ENCODE measurements around the gene KCNJ5.

The KCNJ5 gene

GRCh38 chr11:128940603-128941002, 49.4 kb downstream of the KCNJ5 start:
- no peak for TF ChIP-seq EZH2phosphoT487 (conservative IDR thresholded peaks at IDR 0.05; ENCODE audit: low read length)
- no peak for TF ChIP-seq CTCF (IDR thresholded peaks at IDR 0.05; ENCODE audit: insufficient read depth, low read length, poor library complexity, severe bottlenecking)
- Histone ChIP-seq H3K27me3 (ENCODE audit: low read length) (no peaks in the 10 kb centered on the region), H3K9me3 (ENCODE audit: insufficient read depth, low read length) (no peaks in the 10 kb centered on the region), H3K4me2 (ENCODE audit: low read depth, low read length, poor library complexity, severe bottlenecking) (no peak overlapping the region), H3K79me2 (ENCODE audit: insufficient read depth, low read length) (no peaks in the 10 kb centered on the region), H3K36me3 (ENCODE audit: low read length) (no peaks in the 10 kb centered on the region), H3K4me3 (ENCODE audit: insufficient read depth, low read length, poor library complexity, severe bottlenecking) (no peak overlapping the region), H3K9me2 (replicated peaks; ENCODE audit: insufficient read depth, low read length) (no peaks in the 10 kb centered on the region), H4K20me1 (ENCODE audit: low read depth, low read length) (no peaks in the 10 kb centered on the region), H2AFZ (ENCODE audit: low read depth, low read length, severe bottlenecking) (no peak overlapping the region), H3K27ac (ENCODE audit: low read depth, low read length) (no peak overlapping the region), H3F3A (ENCODE audit: insufficient read depth) (no peaks in the 10 kb centered on the region), H3K9ac (ENCODE audit: low read length) (no peak overlapping the region)

- no peaks in the 10 kb centered on the region for H3K36me3 ChIP-seq (ENCODE audit: low read length)
- H3K27me3 ChIP-seq (ENCODE audit: low read length) = no peaks in the 10 kb centered on the region
- no peak overlapping the region for H3K4me2 ChIP-seq (ENCODE audit: low read depth, low read length, poor library complexity, severe bottlenecking)
- H4K20me1 ChIP-seq (ENCODE audit: low read depth, low read length) = no peaks in the 10 kb centered on the region
- H3K9me2 ChIP-seq (replicated peaks; ENCODE audit: insufficient read depth, low read length) = no peaks in the 10 kb centered on the region
- no peak overlapping the region for H3K27ac ChIP-seq (ENCODE audit: low read depth, low read length)
- H2AFZ ChIP-seq (ENCODE audit: low read depth, low read length, severe bottlenecking) = no peak overlapping the region
- H3K4me3 ChIP-seq (ENCODE audit: insufficient read depth, low read length, poor library complexity, severe bottlenecking) = no peak overlapping the region
- H3K9me3 ChIP-seq (ENCODE audit: insufficient read depth, low read length) = no peaks in the 10 kb centered on the region
- TF ChIP-seq CTCF (IDR thresholded peaks at IDR 0.05; ENCODE audit: insufficient read depth, low read length, poor library complexity, severe bottlenecking) (no peak), EZH2phosphoT487 (conservative IDR thresholded peaks at IDR 0.05; ENCODE audit: low read length) (no peak)
- no peaks in the 10 kb centered on the region for H3F3A ChIP-seq (ENCODE audit: insufficient read depth)
- no peaks in the 10 kb centered on the region for H3K79me2 ChIP-seq (ENCODE audit: insufficient read depth, low read length)
- no peak overlapping the region for H3K9ac ChIP-seq (ENCODE audit: low read length)
Measured at GRCh38 chr11:128941110-128941509, 50.0 kb downstream of the KCNJ5 start.

GRCh38 chr11:128941573-128942271, 50.6 kb downstream of the KCNJ5 start:
- H3K9me2 ChIP-seq (replicated peaks; ENCODE audit: insufficient read depth, low read length) = no peaks in the 10 kb centered on the region
- H3K79me2 ChIP-seq (ENCODE audit: insufficient read depth, low read length) = no peaks in the 10 kb centered on the region
- no peak overlapping the region for H3K4me3 ChIP-seq (ENCODE audit: insufficient read depth, low read length, poor library complexity, severe bottlenecking)
- TF ChIP-seq CTCF (IDR thresholded peaks at IDR 0.05; ENCODE audit: insufficient read depth, low read length, poor library complexity, severe bottlenecking) (no peak), EZH2phosphoT487 (conservative IDR thresholded peaks at IDR 0.05; ENCODE audit: low read length) (no peak)
- no peak overlapping the region for H2AFZ ChIP-seq (ENCODE audit: low read depth, low read length, severe bottlenecking)
- H3K27ac ChIP-seq (ENCODE audit: low read depth, low read length) = no peak overlapping the region
- H3F3A ChIP-seq (ENCODE audit: insufficient read depth) = no peaks in the 10 kb centered on the region
- no peaks in the 10 kb centered on the region for H3K9me3 ChIP-seq (ENCODE audit: insufficient read depth, low read length)
- no peak overlapping the region for H3K9ac ChIP-seq (ENCODE audit: low read length)
- no peaks in the 10 kb centered on the region for H4K20me1 ChIP-seq (ENCODE audit: low read depth, low read length)
- no peaks in the 10 kb centered on the region for H3K27me3 ChIP-seq (ENCODE audit: low read length)
- H3K36me3 ChIP-seq (ENCODE audit: low read length) = no peaks in the 10 kb centered on the region
- no peak overlapping the region for H3K4me2 ChIP-seq (ENCODE audit: low read depth, low read length, poor library complexity, severe bottlenecking)
